Activated T-cell treated with anti-CD3 and anti-CD28 coated beads, Interleukin-2, amount 50 U/mL, for 72 hours (primary cell): ENCODE measurements around the gene CBX1. TPM values are rescaled to one million over a fixed set of nuclear protein-coding genes. Genes with fewer than 3 reads are reported as not detected.
A peak's percentile ranks its signal among the peaks of the same experiment; 100 is the strongest.

Experiments used
- ATAC-seq, 2 donors: fragments of 150-1000 bp; cut with Tn5 transposase; replicated peaks in 1 of 2; 2 replicates each; pipeline ENCODE4 v1.10.0; 2021; ENCODE audit warnings: moderate library complexity in 2 of 2, mild to moderate bottlenecking in 1 of 2
- DNase-seq, 2 donors: peaks; one replicate each; pipeline ENCODE4 v3.0.0; 2021 to 2022; ENCODE audit warnings: mixed read lengths in 1 of 2
- H3K27ac Mint-ChIP-seq: one replicate; pipeline ENCODE4 v1.8.0; 2022; ENCODE audit warnings: mild to moderate bottlenecking, moderate library complexity, mixed read lengths
- H3K27me3 Mint-ChIP-seq: one replicate; pipeline ENCODE4 v1.8.0; 2022; ENCODE audit warnings: low read depth, mixed read lengths
- H3K36me3 Mint-ChIP-seq, 2 donors: one replicate each; pipeline ENCODE4 v1.8.0; 2022; ENCODE audit warnings: mixed read lengths in 2 of 2, mild to moderate bottlenecking in 1 of 2; ENCODE audit not compliant: insufficient read depth in 2 of 2
- H3K4me1 Mint-ChIP-seq: one replicate; pipeline ENCODE4 v1.8.0; 2022; ENCODE audit warnings: low read depth, mixed read lengths
- H3K4me3 Mint-ChIP-seq, 2 donors: one replicate each; pipeline ENCODE4 v1.8.0; 2022; ENCODE audit warnings: mild to moderate bottlenecking in 2 of 2, mixed read lengths in 2 of 2, moderate library complexity in 2 of 2
- H3K9me3 Mint-ChIP-seq, 2 donors: one replicate each; pipeline ENCODE4 v1.8.0; 2022; ENCODE audit warnings: mixed read lengths in 2 of 2
- total RNA-seq, 2 donors: library from RNA; stranded (reverse); gene quantifications; one replicate each; pipeline ENCODE4 v1.2.3, GENCODE V29; 2022

The CBX1 gene
- total RNA-seq, 2 donors from 2014 or later: 47.0 to 62.3 TPM

GRCh38 chr17:48131216-48131824, 30.0 kb upstream of the CBX1 start:
- Mint-ChIP-seq H3K4me1 (no peaks in the 10 kb centered on the region), H3K36me3 (no peaks in the 10 kb centered on the region), H3K27ac (no peak overlapping the region), H3K4me3 (no peak overlapping the region), H3K27me3 (no peaks in the 10 kb centered on the region), H3K9me3 (no peaks in the 10 kb centered on the region)
- peak; percentile 76 to 80 for ATAC-seq
- peak; percentile 62 to 69 for DNase-seq

- ATAC-seq (no peak), DNase-seq (no peak)
- Mint-ChIP-seq H3K9me3 (no peaks in the 10 kb centered on the region), H3K4me1 (no peaks in the 10 kb centered on the region), H3K27me3 (no peaks in the 10 kb centered on the region), H3K36me3 (no peaks in the 10 kb centered on the region), H3K4me3 (no peak overlapping the region), H3K27ac (no peak overlapping the region)
Measured at GRCh38 chr17:48129981-48130380, 28.7 kb upstream of the CBX1 start.

GRCh38 chr17:48128400-48128799, 27.1 kb upstream of the CBX1 start:
- H3K36me3 Mint-ChIP-seq: peaks cover 0 to 2% of the 10 kb centered on the region in 2 donors
- H3K4me3 Mint-ChIP-seq: no peak overlapping the region
- no peak for ATAC-seq
- H3K9me3 Mint-ChIP-seq: no peaks in the 10 kb centered on the region
- peaks cover 6% of the 10 kb centered on the region for H3K4me1 Mint-ChIP-seq
- no peak overlapping the region for H3K27ac Mint-ChIP-seq
- no peak for DNase-seq
- no peaks in the 10 kb centered on the region for H3K27me3 Mint-ChIP-seq

- H3K27ac Mint-ChIP-seq: peak overlapping the region; percentile 50
- peaks cover 6% of the 10 kb centered on the region for H3K4me1 Mint-ChIP-seq
- H3K36me3 Mint-ChIP-seq: peaks cover 0 to 5% of the 10 kb centered on the region in 2 donors
- DNase-seq: no peak
- ATAC-seq: no peak
- no peaks in the 10 kb centered on the region for H3K9me3 Mint-ChIP-seq
- no peak overlapping the region for H3K4me3 Mint-ChIP-seq
- H3K27me3 Mint-ChIP-seq: no peaks in the 10 kb centered on the region
Measured at GRCh38 chr17:48127371-48128051, 26.2 kb upstream of the CBX1 start.

- DNase-seq (no peak), ATAC-seq (no peak)
- H3K27ac Mint-ChIP-seq: peak overlapping the region; percentile 50
- H3K27me3 Mint-ChIP-seq: no peaks in the 10 kb centered on the region
- H3K4me1 Mint-ChIP-seq: peaks cover 6% of the 10 kb centered on the region
- peaks cover 0 to 5% of the 10 kb centered on the region in 2 donors for H3K36me3 Mint-ChIP-seq
- no peak overlapping the region for H3K4me3 Mint-ChIP-seq
- H3K9me3 Mint-ChIP-seq: no peaks in the 10 kb centered on the region
Measured at GRCh38 chr17:48126532-48126850, 25.2 kb upstream of the CBX1 start.

GRCh38 chr17:48125829-48126531, 24.7 kb upstream of the CBX1 start:
- H3K4me3 Mint-ChIP-seq: no peak overlapping the region
- DNase-seq (no peak), ATAC-seq (no peak)
- no peaks in the 10 kb centered on the region for H3K27me3 Mint-ChIP-seq
- peak overlapping the region; percentile 50 for H3K27ac Mint-ChIP-seq
- H3K9me3 Mint-ChIP-seq: no peaks in the 10 kb centered on the region
- peaks cover 0 to 9% of the 10 kb centered on the region in 2 donors for H3K36me3 Mint-ChIP-seq
- peaks cover 6% of the 10 kb centered on the region for H3K4me1 Mint-ChIP-seq

GRCh38 chr17:48123776-48124388, 22.6 kb upstream of the CBX1 start:
- ATAC-seq (peak; percentile 69 to 86), DNase-seq (no peak)
- Mint-ChIP-seq H3K4me3 (no peak overlapping the region), H3K27me3 (no peaks in the 10 kb centered on the region), H3K27ac (peak overlapping the region; percentile 61), H3K36me3 (peaks cover 0 to 15% of the 10 kb centered on the region in 2 donors), H3K4me1 (peaks cover 6% of the 10 kb centered on the region), H3K9me3 (no peaks in the 10 kb centered on the region)

GRCh38 chr17:48123111-48123510, 21.8 kb upstream of the CBX1 start:
- H3K4me1 Mint-ChIP-seq: peaks cover 6% of the 10 kb centered on the region
- ATAC-seq (no peak), DNase-seq (no peak)
- no peak overlapping the region for H3K4me3 Mint-ChIP-seq
- H3K9me3 Mint-ChIP-seq: no peaks in the 10 kb centered on the region
- H3K36me3 Mint-ChIP-seq: peaks cover 0 to 17% of the 10 kb centered on the region in 2 donors
- H3K27ac Mint-ChIP-seq: peak overlapping the region; percentile 61
- no peaks in the 10 kb centered on the region for H3K27me3 Mint-ChIP-seq

- DNase-seq: no peak
- Mint-ChIP-seq H3K36me3 (peaks cover 0 to 17% of the 10 kb centered on the region in 2 donors), H3K27ac (no peak overlapping the region)
Measured at GRCh38 chr17:48122665-48123045, 21.4 kb upstream of the CBX1 start.

GRCh38 chr17:48121923-48122664, 20.8 kb upstream of the CBX1 start:
- Mint-ChIP-seq H3K9me3 (no peaks in the 10 kb centered on the region), H3K4me1 (peaks cover 6% of the 10 kb centered on the region), H3K4me3 (no peak overlapping the region), H3K36me3 (peaks cover 0 to 17% of the 10 kb centered on the region in 2 donors), H3K27me3 (no peaks in the 10 kb centered on the region), H3K27ac (no peak overlapping the region)
- ATAC-seq (no peak), DNase-seq (no peak)

More at GRCh38 chr17:48122665-48123045, 21.4 kb upstream of the CBX1 start:
- H3K27me3 Mint-ChIP-seq: no peaks in the 10 kb centered on the region
- H3K9me3 Mint-ChIP-seq: no peaks in the 10 kb centered on the region
- ATAC-seq: no peak
- H3K4me3 Mint-ChIP-seq: no peak overlapping the region
- peaks cover 6% of the 10 kb centered on the region for H3K4me1 Mint-ChIP-seq

GRCh38 chr17:48113201-48113676, 12.0 kb upstream of the CBX1 start:
- peaks cover 2 to 20% of the 10 kb centered on the region in 2 donors for H3K36me3 Mint-ChIP-seq
- peak overlapping the region; percentile 59 to 62 for H3K4me3 Mint-ChIP-seq
- no peaks in the 10 kb centered on the region for H3K27me3 Mint-ChIP-seq
- H3K4me1 Mint-ChIP-seq: peaks cover 55% of the 10 kb centered on the region
- peak; percentile 42 to 52 for DNase-seq
- H3K27ac Mint-ChIP-seq: peak overlapping the region; percentile 79
- ATAC-seq: peak; percentile 71 to 78
- H3K9me3 Mint-ChIP-seq: peaks cover 0 to 5% of the 10 kb centered on the region in 2 donors

- Mint-ChIP-seq H3K4me3 (peak overlapping the region; percentile 66 to 99), H3K27me3 (no peaks in the 10 kb centered on the region), H3K27ac (peak overlapping the region; percentile 79), H3K36me3 (peaks cover 4 to 23% of the 10 kb centered on the region in 2 donors), H3K9me3 (peaks cover 0 to 5% of the 10 kb centered on the region in 2 donors), H3K4me1 (peaks cover 64% of the 10 kb centered on the region)
- no peak for DNase-seq
- no peak for ATAC-seq
Measured at GRCh38 chr17:48111937-48112241, 10.6 kb upstream of the CBX1 start.
